Posterior vena cava (tissue), 2 donors: ENCODE measurements around the gene RNF157. TPM values are rescaled to one million over a fixed set of nuclear protein-coding genes. Genes with fewer than 3 reads are reported as not detected.
"Not testable (repeated sequence)": the region's sequence is repeated elsewhere in the genome, so short reads cannot be mapped to it uniquely, and the experiment has no call there.

Experiments used
- DNase-seq: peaks from one replicate; pipeline ENCODE4 v3.0.0-alpha.2; 2020; ENCODE audit warnings: low spot score
- intact Hi-C, 2 donors: fragments of 100-400 bp; cut with DNase I; formaldehyde crosslinking; loops; one replicate each; pipeline versions ENCODE4 v1.14.1 to v1.14.2; 2022 to 2023
- total RNA-seq, 2 donors: library from RNA; stranded (reverse); fragmentation: NEBNext Ultra II Directional; extraction: Animal tissue kit (Norgen Biotek cat#: 25700); gene quantifications; one replicate each; pipeline ENCODE4 v1.2.1, GENCODE V29; 2021
- donor health status: DM: yes; HTN: yes; CAD: no.
- donor health status: DM: yes; HTN: yes; CAD: no.

Gene RNF157
- total RNA-seq, 2 donors from 2014 or later = 1.9 TPM

- intact Hi-C loops = loop anchor here in 1 of 2 donors (2.0 kb wide), 1 partner anchor 287 kb away; no protein-coding TSS in a partner anchor
These were observed 19.9 kb upstream of the RNF157 start for GRCh38 chr17:76260220-76260619.

GRCh38 chr17:76256430-76257050, 16.2 kb upstream of the RNF157 start:
- intact Hi-C loops = not testable (repeated sequence)
- peak; percentile 36 for DNase-seq

More at GRCh38 chr17:76260220-76260619, 19.9 kb upstream of the RNF157 start:
- DNase-seq = no peak

GRCh38 chr17:76255801-76256429, 15.6 kb upstream of the RNF157 start:
- DNase-seq = peak; percentile 35
- intact Hi-C loops = loop anchor here in 1 of 2 donors (1.0 kb wide), 1 partner anchor 34 kb away; no protein-coding TSS in a partner anchor

- intact Hi-C loops = loop anchor here in 1 of 2 donors (5.0 kb wide), 1 partner anchor 482 kb away; no protein-coding TSS in a partner anchor
- DNase-seq = no peak
These were observed 14.0 kb upstream of the RNF157 start for GRCh38 chr17:76254275-76254674.

GRCh38 chr17:76253841-76254240, 13.5 kb upstream of the RNF157 start:
- DNase-seq = no peak
- intact Hi-C loops = loop anchor here in 1 of 2 donors (5.0 kb wide), 1 partner anchor 482 kb away; no protein-coding TSS in a partner anchor

GRCh38 chr17:76252967-76253766, 12.9 kb upstream of the RNF157 start:
- intact Hi-C loops = loop anchor here in 1 of 2 donors (5.0 kb wide), 1 partner anchor 481 kb away; no protein-coding TSS in a partner anchor
- DNase-seq = not testable (repeated sequence)

GRCh38 chr17:76252040-76252954, 12.0 kb upstream of the RNF157 start:
- intact Hi-C loops = loop anchor here in 1 of 2 donors (5.0 kb wide), 1 partner anchor 480 kb away; no protein-coding TSS in a partner anchor
- peak; percentile 92 for DNase-seq

- intact Hi-C loops = loop anchor here in 1 of 2 donors (2.0 to 5.0 kb wide), 2 partner anchors 25 to 479 kb away; no protein-coding TSS in a partner anchor
- no peak for DNase-seq
These were observed 11.3 kb upstream of the RNF157 start for GRCh38 chr17:76251478-76252039.

GRCh38 chr17:76250141-76250540, 9.8 kb upstream of the RNF157 start:
- intact Hi-C loops = loop anchor here in 1 of 2 donors (2.0 to 5.0 kb wide), 2 partner anchors 27 to 478 kb away; no protein-coding TSS in a partner anchor
- no peak for DNase-seq

- intact Hi-C loops = no loop called here
- DNase-seq = no peak
These were observed 7.9 kb upstream of the RNF157 start for GRCh38 chr17:76248013-76248782.

- no peak for DNase-seq
- intact Hi-C loops = no loop called here
These were observed 7.0 kb upstream of the RNF157 start for GRCh38 chr17:76247304-76247703.

- intact Hi-C loops = no loop called here
- no peak for DNase-seq
These were observed 6.1 kb upstream of the RNF157 start for GRCh38 chr17:76246080-76247066.

GRCh38 chr17:76244721-76245120, 4.4 kb upstream of the RNF157 start:
- intact Hi-C loops, DNase-seq: not testable (repeated sequence)

GRCh38 chr17:76243826-76244679, 3.8 kb upstream of the RNF157 start:
- no peak for DNase-seq
- intact Hi-C loops = no loop called here

- no peak for DNase-seq
- intact Hi-C loops = no loop called here
These were observed 1.5 kb upstream of the RNF157 start for GRCh38 chr17:76241691-76242255.
